ENCODE data around the gene RABAC1. TPM values are rescaled to one million over a fixed set of nuclear protein-coding genes. Genes with fewer than 3 reads are reported as not detected.

The RABAC1 gene
- total and polyA plus RNA-seq, 10 of the 15 experiments (the other 5 are each of a cell fraction or from before 2014, with no cell fraction given) = 10.9 to 115 (median 49.2) TPM

- no peak for ATAC-seq
- ChIA-PET CTCF (interaction anchor here (1.4 to 10.0 kb wide), 2 partner anchors 54 to 68 kb away, joined by 4 to 98 read pairs; no protein-coding TSS in a partner anchor), RAD21 (ENCODE audit: unreplicated experiment) (interaction anchor here (1.0 kb wide), 1 partner anchor 65 kb away, joined by 5 read pairs; no protein-coding TSS in a partner anchor), SMC1A (ENCODE audit: uncharacterized antibody, unreplicated experiment) (interaction anchor here (1.0 kb wide), 1 partner anchor 81 kb away, joined by 3 read pairs; the partner anchor contains the start of gene RPS19), POLR2A (interaction anchor here (1.3 kb wide), 1 partner anchor 11 kb away, joined by 3 read pairs; no protein-coding TSS in a partner anchor)
- TF ChIP-seq BACH1 (IDR thresholded peaks at IDR 0.05; ENCODE audit: borderline replicate concordance) (peak; percentile 59; the same call in 1 of the 2 replicates), ZNF217 (IDR thresholded peaks at IDR 0.05) (no peak), RBBP5 (conservative IDR thresholded peaks at IDR 0.05) (no peak), NKRF (conservative IDR thresholded peaks at IDR 0.05) (no peak), HDAC2 (IDR thresholded peaks at IDR 0.05) (no peak), E2F4 (IDR thresholded peaks at IDR 0.05; ENCODE audit: low read depth, low read length) (no peak), IKZF1 (conservative IDR thresholded peaks at IDR 0.05) (peak; percentile 60; the same call in 1 of the 2 replicates), PAX8 (IDR thresholded peaks at IDR 0.05) (no peak), RUNX3 (IDR thresholded peaks at IDR 0.05; ENCODE audit: low read length) (no peak), NR2F1 (conservative IDR thresholded peaks at IDR 0.05) (no peak), NR2C1 (IDR thresholded peaks at IDR 0.05) (no peak), LARP7 (IDR thresholded peaks at IDR 0.05) (peak; percentile 41; the same call in 1 of the 2 replicates), DPF2 (IDR thresholded peaks at IDR 0.05) (peak; percentile 66), POU2F2 (IDR thresholded peaks at IDR 0.05; ENCODE audit: borderline replicate concordance, low read depth, low read length) (no peak), GATAD2B (conservative IDR thresholded peaks at IDR 0.05; ENCODE audit: low read depth) (peak; percentile 55; the same call in 1 of the 2 replicates)
- H3K9ac ChIP-seq (ENCODE audit: control insufficient read depth, insufficient read depth, low read length) = peak overlapping the region; percentile 87
- H3K36me3 ChIP-seq (ENCODE audit: control insufficient read depth in 2 of 2, insufficient read depth in 2 of 2, low read length in 1 of 2) = no peaks in the 10 kb centered on the region
- no peaks in the 10 kb centered on the region; a peak in 1 of 4 replicates for H3K27me3 ChIP-seq (replicated peaks in 1 of 2; ENCODE audit: control insufficient read depth in 2 of 2, insufficient read depth in 2 of 2, low read length in 1 of 2)
- H3K79me2 ChIP-seq (ENCODE audit: control insufficient read depth, insufficient read depth, low read length) = no peaks in the 10 kb centered on the region
- TSS peak; percentile 78 for BruUV-seq (replicated peaks)
- intact Hi-C loops (cut with micrococcal nuclease; ENCODE audit: unreplicated experiment) = no loop called here
- H4K20me1 ChIP-seq (ENCODE audit: control insufficient read depth, insufficient read depth) = no peaks in the 10 kb centered on the region
- H2AFZ ChIP-seq (ENCODE audit: control insufficient read depth, low read depth, low read length) = peak overlapping the region; percentile 67
- no peak for FAIRE-seq
- H3K4me2 ChIP-seq (ENCODE audit: control insufficient read depth, insufficient read depth) = peak overlapping the region; percentile 86
- no peaks in the 10 kb centered on the region; the same call in 2 of the 3 replicates for H3K9me3 ChIP-seq (replicated peaks; ENCODE audit: control insufficient read depth, insufficient read depth, low read length)
- peaks cover 35% of the 10 kb centered on the region for H3K4me1 ChIP-seq (ENCODE audit: control insufficient read depth, insufficient read depth, low read length)
- H3K4me3 ChIP-seq = peak overlapping the region; percentile 88; the same call in 1 of the 2 replicates
- in situ Hi-C loops (cut with MboI) = loop anchor here (25.0 kb wide), 1 partner anchor 1821 kb away; the partner anchor contains the start of gene SMG9
- DNase-seq (ENCODE audit: low read depth, low spot score) = no peak
- 16% methylated on average over 7 of the region's 53 CpGs for WGBS (ENCODE audit: insufficient coverage, insufficient replicate concordance, low lambda C conversion rate, missing lambda C conversion rate)
- H3K27ac ChIP-seq (ENCODE audit: control insufficient read depth, insufficient read depth) = peak overlapping the region; percentile 73
Observed at GRCh38 chr19:41940731-41941409, 18.3 kb downstream of the RABAC1 start.
